C4-2B (cell line): Measurements from ENCODE around the gene TRMT11.

Source experiments
- CTCF ChIP-seq: fragments of 450-650 bp; conservative IDR thresholded peaks from 2 replicates; pipeline ENCODE4 v1.5.1; 2017; ENCODE audit warnings: mild to moderate bottlenecking
- ZFX ChIP-seq: fragments of 450-650 bp; IDR thresholded peaks from 2 replicates; pipeline ENCODE4 v1.6.1; 2017

GRCh38 chr6:126040826-126041225 is 54.5 kb downstream of the TRMT11 start:
- TF ChIP-seq CTCF (no peak), ZFX (no peak)
